ENCODE data around the gene POU3F3. TPM values are rescaled to one million over a fixed set of nuclear protein-coding genes. Genes with fewer than 3 reads are reported as not detected.

POU3F3 gene
- total RNA-seq, 1 donor from 2014 or later, result 2.1 TPM

- H3K4me3 Mint-ChIP-seq, result no peak overlapping the region
- no peaks in the 10 kb centered on the region for H3K9me3 Mint-ChIP-seq
- H3K27me3 Mint-ChIP-seq, result peaks cover 97% of the 10 kb centered on the region
- peaks cover 4% of the 10 kb centered on the region for H3K4me1 Mint-ChIP-seq (ENCODE audit: unreplicated experiment)
- DNase-seq (ENCODE audit: extremely low spot score, unreplicated experiment), result no peak
- H3K36me3 Mint-ChIP-seq, result no peaks in the 10 kb centered on the region
- TF ChIP-seq, protein P1, sequence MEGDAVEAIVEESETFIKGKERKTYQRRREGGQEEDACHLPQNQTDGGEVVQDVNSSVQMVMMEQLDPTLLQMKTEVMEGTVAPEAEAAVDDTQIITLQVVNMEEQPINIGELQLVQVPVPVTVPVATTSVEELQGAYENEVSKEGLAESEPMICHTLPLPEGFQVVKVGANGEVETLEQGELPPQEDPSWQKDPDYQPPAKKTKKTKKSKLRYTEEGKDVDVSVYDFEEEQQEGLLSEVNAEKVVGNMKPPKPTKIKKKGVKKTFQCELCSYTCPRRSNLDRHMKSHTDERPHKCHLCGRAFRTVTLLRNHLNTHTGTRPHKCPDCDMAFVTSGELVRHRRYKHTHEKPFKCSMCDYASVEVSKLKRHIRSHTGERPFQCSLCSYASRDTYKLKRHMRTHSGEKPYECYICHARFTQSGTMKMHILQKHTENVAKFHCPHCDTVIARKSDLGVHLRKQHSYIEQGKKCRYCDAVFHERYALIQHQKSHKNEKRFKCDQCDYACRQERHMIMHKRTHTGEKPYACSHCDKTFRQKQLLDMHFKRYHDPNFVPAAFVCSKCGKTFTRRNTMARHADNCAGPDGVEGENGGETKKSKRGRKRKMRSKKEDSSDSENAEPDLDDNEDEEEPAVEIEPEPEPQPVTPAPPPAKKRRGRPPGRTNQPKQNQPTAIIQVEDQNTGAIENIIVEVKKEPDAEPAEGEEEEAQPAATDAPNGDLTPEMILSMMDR (conservative IDR thresholded peaks at IDR 0.05), result no peak
- H3K27ac Mint-ChIP-seq, result no peak overlapping the region
Observed at GRCh38 chr2:104865096-104865470, 11.2 kb downstream of the POU3F3 start.

GRCh38 chr2:104866122-104866864 lies 12.4 kb downstream of the POU3F3 start:
- no peak overlapping the region for H3K4me3 Mint-ChIP-seq
- peaks cover 4% of the 10 kb centered on the region for H3K4me1 Mint-ChIP-seq (ENCODE audit: unreplicated experiment)
- no peaks in the 10 kb centered on the region for H3K36me3 Mint-ChIP-seq
- H3K27me3 Mint-ChIP-seq, result peaks cover 99% of the 10 kb centered on the region
- TF ChIP-seq, protein P1 (conservative IDR thresholded peaks at IDR 0.05), result no peak
- H3K27ac Mint-ChIP-seq, result no peak overlapping the region
- H3K9me3 Mint-ChIP-seq, result no peaks in the 10 kb centered on the region
- no peak for DNase-seq (ENCODE audit: extremely low spot score, unreplicated experiment)

DNA sequence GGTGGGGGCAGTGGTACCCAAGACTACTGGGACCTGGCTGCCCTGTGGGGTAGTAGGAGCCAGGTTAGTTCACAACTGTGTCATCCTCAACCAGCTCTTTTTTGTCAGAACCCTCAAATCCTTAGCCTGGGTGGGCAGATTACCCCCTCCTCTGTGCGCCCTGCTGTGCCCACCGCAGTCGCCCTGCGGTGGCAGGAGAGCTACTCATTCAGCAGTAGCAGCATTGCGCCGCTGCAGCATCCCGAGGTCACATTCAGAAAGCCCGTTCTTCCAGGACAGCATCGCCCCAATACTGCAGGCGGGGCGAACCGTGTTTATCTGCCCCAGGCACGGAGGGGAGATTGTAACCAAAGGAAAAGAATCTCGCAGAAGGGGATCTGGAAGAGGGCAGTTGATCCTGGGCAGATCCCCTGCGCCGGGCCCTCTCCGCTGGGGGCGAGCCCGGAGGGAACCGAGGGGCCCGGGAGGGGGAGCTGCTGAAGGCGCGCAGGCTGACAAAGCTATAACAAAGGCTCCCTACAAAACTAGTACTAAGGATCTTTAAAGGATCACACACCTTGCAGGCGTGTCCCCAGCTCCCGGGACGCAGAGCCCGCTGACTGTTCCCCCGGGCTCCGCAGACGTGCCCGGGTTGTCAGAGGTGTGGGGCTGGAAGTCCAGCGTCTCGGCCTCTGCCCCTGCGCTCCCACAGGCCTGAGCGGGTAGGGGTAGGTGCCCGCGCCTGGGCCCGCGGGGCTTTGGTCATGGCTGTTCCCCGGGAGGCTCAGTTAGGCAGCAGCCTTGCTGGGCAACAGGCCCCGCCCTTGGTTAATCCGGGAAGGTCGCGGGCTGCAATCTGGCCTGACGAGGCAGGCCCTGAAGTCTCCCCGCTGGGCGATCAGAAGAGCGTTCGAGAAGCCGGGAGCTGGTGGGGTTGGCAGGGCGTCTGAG lies 13.2 kb downstream of the POU3F3 start:
- peaks cover 99% of the 10 kb centered on the region for H3K27me3 Mint-ChIP-seq
- no peak for DNase-seq (ENCODE audit: extremely low spot score, unreplicated experiment)
- no peak overlapping the region for H3K4me3 Mint-ChIP-seq
- no peaks in the 10 kb centered on the region for H3K9me3 Mint-ChIP-seq
- no peak overlapping the region for H3K27ac Mint-ChIP-seq
- peaks cover 8% of the 10 kb centered on the region for H3K4me1 Mint-ChIP-seq (ENCODE audit: unreplicated experiment)
- TF ChIP-seq, protein P1 (conservative IDR thresholded peaks at IDR 0.05), result no peak
- H3K36me3 Mint-ChIP-seq, result no peaks in the 10 kb centered on the region

GRCh38 chr2:104867813-104868504 lies 14.0 kb downstream of the POU3F3 start:
- Mint-ChIP-seq H3K27ac (no peak overlapping the region), H3K9me3 (no peaks in the 10 kb centered on the region), H3K4me1 (ENCODE audit: unreplicated experiment) (peaks cover 8% of the 10 kb centered on the region), H3K27me3 (peaks cover 100% of the 10 kb centered on the region), H3K36me3 (no peaks in the 10 kb centered on the region), H3K4me3 (no peak overlapping the region)
- DNase-seq (ENCODE audit: extremely low spot score, unreplicated experiment), result no peak
- TF ChIP-seq, protein P1 (conservative IDR thresholded peaks at IDR 0.05), result no peak

GRCh38 chr2:104868505-104868866 lies 14.6 kb downstream of the POU3F3 start:
- H3K27ac Mint-ChIP-seq, result no peak overlapping the region
- TF ChIP-seq, protein P1 (conservative IDR thresholded peaks at IDR 0.05), result no peak
- H3K4me1 Mint-ChIP-seq (ENCODE audit: unreplicated experiment), result peaks cover 8% of the 10 kb centered on the region
- DNase-seq (ENCODE audit: extremely low spot score, unreplicated experiment), result no peak
- no peaks in the 10 kb centered on the region for H3K9me3 Mint-ChIP-seq
- H3K36me3 Mint-ChIP-seq, result no peaks in the 10 kb centered on the region
- peaks cover 98% of the 10 kb centered on the region for H3K27me3 Mint-ChIP-seq
- H3K4me3 Mint-ChIP-seq, result no peak overlapping the region

All from type B pancreatic cell (in vitro differentiated cells).